Fibroblast of skin of abdomen (primary cell): ENCODE data around the gene BOD1L2.

Source experiments
- DNase-seq: peaks from one replicate; pipeline ENCODE4 v3.0.0-alpha.2; 2013

The BOD1L2 gene

DNA sequence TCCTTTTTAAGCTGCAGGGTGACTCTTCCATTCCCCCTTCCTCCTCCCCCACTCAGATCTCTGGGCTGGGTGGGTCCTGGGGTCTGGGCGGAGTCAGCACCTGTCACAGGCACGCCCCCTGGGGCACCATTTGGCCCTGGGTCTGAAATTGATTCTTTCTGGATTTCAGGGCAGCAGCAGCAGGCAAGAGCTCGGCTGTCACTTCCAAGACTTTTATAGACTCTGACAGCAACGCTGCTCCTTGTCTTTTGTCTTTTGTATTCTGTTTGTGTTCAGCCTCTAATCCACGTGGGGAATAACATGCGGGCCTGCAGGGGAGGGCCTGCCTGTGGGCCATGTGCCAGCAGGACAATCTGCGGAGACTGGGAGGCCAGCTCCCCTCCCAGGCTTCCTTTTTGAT lies 3.9 kb downstream of the BOD1L2 start:
- DNase-seq = no peak

GRCh38 chr18:57154191-57154830 lies 7.4 kb downstream of the BOD1L2 start:
- DNase-seq = no peak

- DNase-seq = no peak
Observed at GRCh38 chr18:57164401-57164800, 17.5 kb downstream of the BOD1L2 start.

DNA sequence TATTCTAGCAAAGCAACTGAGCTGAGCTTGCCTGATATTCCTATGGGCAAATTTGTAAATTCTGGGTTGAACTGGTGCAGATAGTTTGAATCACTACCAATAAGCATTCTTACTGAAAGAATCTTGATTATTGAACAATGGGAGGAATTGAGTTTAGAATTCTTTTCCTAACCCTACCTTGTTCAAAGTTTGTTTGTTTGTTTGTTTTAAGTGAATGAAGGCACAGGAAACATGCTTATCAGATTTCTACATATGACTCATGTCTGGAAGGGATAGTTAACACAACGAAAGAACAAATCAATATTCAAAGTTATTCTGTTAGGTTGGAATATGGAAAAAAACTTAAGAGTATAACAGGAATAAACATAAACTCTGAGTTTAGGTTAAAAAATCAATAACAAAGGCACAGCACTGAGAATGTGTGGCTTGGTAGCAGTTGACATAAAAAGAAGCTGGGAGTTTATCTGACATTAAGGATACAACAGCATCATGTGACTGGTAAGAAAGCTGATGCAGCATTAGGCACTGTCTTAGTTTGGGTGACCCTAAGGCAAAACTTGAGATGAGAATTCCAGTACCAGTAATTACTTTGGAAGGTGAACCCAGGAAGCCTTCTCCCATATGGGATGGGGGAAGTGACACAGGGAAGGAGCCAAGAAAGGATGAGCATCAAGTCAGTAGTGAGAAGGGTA lies 20.9 kb downstream of the BOD1L2 start:
- no peak for DNase-seq

GRCh38 chr18:57171026-57171425 lies 24.1 kb downstream of the BOD1L2 start:
- DNase-seq = no peak

- no peak for DNase-seq
Observed at GRCh38 chr18:57175532-57175931, 28.6 kb downstream of the BOD1L2 start.

- no peak for DNase-seq
Observed at GRCh38 chr18:57185434-57185833, 38.5 kb downstream of the BOD1L2 start.

- DNase-seq = no peak
Observed at GRCh38 chr18:57188851-57189557, 42.1 kb downstream of the BOD1L2 start.

GRCh38 chr18:57190026-57190425 lies 43.1 kb downstream of the BOD1L2 start:
- no peak for DNase-seq

GRCh38 chr18:57194070-57194469 lies 47.2 kb downstream of the BOD1L2 start:
- no peak for DNase-seq

DNA sequence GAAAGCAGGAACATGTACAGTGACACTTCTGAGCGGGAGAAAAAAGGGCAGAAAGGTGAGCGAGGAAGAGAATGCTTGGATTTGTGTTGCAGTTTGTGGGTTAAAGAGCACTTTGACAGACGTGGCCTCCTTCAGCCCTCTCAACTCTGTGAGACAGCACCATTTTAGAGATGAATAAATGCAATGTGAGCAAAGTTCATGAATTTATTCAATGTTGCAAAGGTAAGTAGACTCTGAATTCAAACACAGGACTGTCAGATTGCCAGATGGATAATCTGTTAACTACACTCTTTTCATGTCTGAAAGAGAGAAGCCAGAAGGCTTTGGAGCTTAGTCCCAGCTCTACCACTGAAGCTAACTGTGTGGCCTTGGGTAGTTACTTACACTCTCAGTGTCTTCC lies 47.7 kb downstream of the BOD1L2 start:
- no peak for DNase-seq

DNA sequence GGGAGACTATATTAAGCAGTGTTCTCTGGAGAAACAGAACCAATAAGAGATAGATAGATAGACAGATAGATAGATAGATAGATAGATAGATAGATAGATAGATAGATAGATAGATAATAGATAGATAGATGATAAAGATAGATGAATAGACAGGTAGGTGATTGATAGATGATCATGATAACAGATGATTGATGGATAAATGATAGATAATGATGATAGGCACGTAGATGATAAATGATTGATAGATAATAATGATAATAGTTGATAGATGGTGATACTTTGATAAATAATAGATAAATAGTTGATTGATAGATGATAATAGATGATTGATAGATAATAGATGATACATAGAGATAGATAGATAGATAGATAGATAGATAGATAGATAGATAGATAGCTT lies 48.5 kb downstream of the BOD1L2 start:
- DNase-seq = no peak

DNA sequence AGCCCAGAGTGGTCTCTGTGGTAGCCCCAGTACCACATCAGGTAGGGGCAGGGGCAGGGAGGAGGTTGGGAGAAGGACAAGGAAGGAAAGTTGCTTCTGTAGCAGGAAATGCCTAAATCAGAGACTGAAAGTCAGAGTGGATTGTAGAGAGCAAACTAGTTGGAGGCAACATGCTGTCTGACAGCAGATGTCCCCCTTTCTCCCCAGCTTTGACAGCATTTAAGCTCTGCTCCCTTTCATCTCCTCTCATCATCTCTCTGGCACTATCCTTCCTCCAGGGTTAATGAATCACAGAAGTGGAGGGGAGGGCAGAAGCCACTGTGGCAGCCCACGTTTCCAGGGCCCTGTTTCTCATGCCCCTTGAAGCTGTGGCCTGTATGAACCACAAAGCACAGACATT lies 50.4 kb downstream of the BOD1L2 start:
- no peak for DNase-seq

- no peak for DNase-seq
Observed at GRCh38 chr18:57198073-57198472, 51.2 kb downstream of the BOD1L2 start.
